ENCODE results near the gene CHMP2A.

DNA sequence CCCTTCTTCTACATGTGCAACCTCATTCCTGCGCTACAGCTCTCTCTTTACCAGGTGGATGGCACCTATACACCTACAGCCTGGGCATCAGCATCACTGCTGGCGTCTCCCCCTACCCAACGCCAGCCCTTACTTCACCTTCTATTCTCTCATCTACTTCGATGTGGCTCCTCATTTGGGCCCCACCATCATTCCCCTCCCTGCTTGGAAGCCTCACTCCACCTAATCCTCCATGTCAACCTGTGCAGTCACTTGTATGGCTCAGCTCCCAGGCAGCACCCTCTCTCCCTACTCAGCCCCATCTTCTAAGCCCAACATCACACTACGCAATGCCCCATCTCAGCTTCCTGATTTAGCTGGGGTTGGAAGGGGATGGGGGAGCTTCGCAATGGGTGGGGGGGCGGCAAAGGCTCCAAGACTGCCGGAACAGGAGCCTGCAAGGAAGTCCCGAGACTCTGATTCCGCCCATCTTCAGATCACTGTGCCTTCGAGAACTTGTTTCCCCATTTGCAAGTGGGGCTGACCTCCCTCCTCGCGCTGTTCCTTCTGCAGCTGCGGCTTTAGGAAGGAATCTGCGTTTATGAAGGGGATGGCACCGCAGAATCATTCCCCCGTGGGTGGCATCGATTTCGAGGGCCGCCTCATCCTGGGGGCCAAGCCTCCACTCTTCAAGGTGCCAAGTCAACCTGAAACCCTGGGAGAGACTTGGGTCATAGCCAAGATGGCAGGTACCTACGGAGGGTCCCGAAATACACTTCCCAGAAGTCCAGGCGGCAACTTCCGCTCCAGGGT is 17.3 kb upstream of the CHMP2A start:
- TF ChIP-seq, protein P1, sequence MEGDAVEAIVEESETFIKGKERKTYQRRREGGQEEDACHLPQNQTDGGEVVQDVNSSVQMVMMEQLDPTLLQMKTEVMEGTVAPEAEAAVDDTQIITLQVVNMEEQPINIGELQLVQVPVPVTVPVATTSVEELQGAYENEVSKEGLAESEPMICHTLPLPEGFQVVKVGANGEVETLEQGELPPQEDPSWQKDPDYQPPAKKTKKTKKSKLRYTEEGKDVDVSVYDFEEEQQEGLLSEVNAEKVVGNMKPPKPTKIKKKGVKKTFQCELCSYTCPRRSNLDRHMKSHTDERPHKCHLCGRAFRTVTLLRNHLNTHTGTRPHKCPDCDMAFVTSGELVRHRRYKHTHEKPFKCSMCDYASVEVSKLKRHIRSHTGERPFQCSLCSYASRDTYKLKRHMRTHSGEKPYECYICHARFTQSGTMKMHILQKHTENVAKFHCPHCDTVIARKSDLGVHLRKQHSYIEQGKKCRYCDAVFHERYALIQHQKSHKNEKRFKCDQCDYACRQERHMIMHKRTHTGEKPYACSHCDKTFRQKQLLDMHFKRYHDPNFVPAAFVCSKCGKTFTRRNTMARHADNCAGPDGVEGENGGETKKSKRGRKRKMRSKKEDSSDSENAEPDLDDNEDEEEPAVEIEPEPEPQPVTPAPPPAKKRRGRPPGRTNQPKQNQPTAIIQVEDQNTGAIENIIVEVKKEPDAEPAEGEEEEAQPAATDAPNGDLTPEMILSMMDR (IDR thresholded peaks at IDR 0.05): no peak
- no peak for TF ChIP-seq POLR2A (IDR thresholded peaks at IDR 0.05)
